HepG2 (cell line): ENCODE results near the gene SERINC2. TPM values are rescaled to one million over a fixed set of nuclear protein-coding genes. Genes with fewer than 3 reads are reported as not detected.
A peak's percentile ranks its signal among the peaks of the same experiment; 100 is the strongest.

Source experiments
- BRF2 ChIP-seq: sonication (generic); formaldehyde crosslinking; IDR thresholded peaks from 2 replicates; pipeline ENCODE4 v1.8.1; 2022; ENCODE audit warnings: mild to moderate bottlenecking, missing genetic modification reagents
- FOXJ3 ChIP-seq: sonication (generic); formaldehyde crosslinking; IDR thresholded peaks from 2 replicates; pipeline ENCODE4 v1.4.0; 2020; ENCODE audit warnings: missing genetic modification reagents, mild to moderate bottlenecking, borderline replicate concordance
- FOXK2 ChIP-seq: fragments of 450-650 bp; IDR thresholded peaks from 2 replicates; pipeline ENCODE4 v1.6.1; 2016
- NR3C1 ChIP-seq: sonication (generic); formaldehyde crosslinking; IDR thresholded peaks from 2 replicates; pipeline ENCODE4 v1.4.0; 2020; ENCODE audit warnings: missing genetic modification reagents
- PBX2 ChIP-seq: IDR thresholded peaks from 2 replicates; pipeline ENCODE4 v1.6.1; 2016; ENCODE audit warnings: control low read depth
- PHF21A ChIP-seq: sonication (generic); formaldehyde crosslinking; IDR thresholded peaks from 2 replicates; pipeline ENCODE4 v1.5.0; 2020; ENCODE audit warnings: mild to moderate bottlenecking, missing genetic modification reagents
- POGK ChIP-seq: sonication (generic); formaldehyde crosslinking; conservative IDR thresholded peaks from 2 replicates; pipeline ENCODE4 v1.8.0; 2022; ENCODE audit warnings: mild to moderate bottlenecking, moderate library complexity, missing genetic modification reagents
- RFXAP ChIP-seq: sonication (generic); formaldehyde crosslinking; IDR thresholded peaks from 2 replicates; pipeline ENCODE4 v1.4.0; 2020; ENCODE audit warnings: missing genetic modification reagents, borderline replicate concordance
- TAF1 ChIP-seq: sonication (generic); formaldehyde crosslinking; IDR thresholded peaks from 2 replicates; pipeline ENCODE4 v1.4.0; 2020; ENCODE audit warnings: missing genetic modification reagents
- THAP9 ChIP-seq: sonication (generic); formaldehyde crosslinking; IDR thresholded peaks from 2 replicates; pipeline ENCODE4; 2020; ENCODE audit warnings: missing genetic modification reagents, mild to moderate bottlenecking, borderline replicate concordance
- ZFP36 ChIP-seq: fragments of 150-350 bp; IDR thresholded peaks from 2 replicates; pipeline ENCODE4 v1.6.1; 2018; ENCODE audit warnings: borderline replicate concordance, low read length, low read depth; ENCODE audit not compliant: partially characterized antibody
- ZNF136 ChIP-seq: sonication (generic); formaldehyde crosslinking; IDR thresholded peaks from 2 replicates; pipeline ENCODE4 v1.8.1; 2022; ENCODE audit warnings: low read depth, mild to moderate bottlenecking, moderate library complexity, missing genetic modification reagents
- ZNF407 ChIP-seq: sonication (generic); formaldehyde crosslinking; IDR thresholded peaks from one replicate; pipeline ENCODE4 v1.5.1; 2020; ENCODE audit warnings: mild to moderate bottlenecking, missing genetic modification reagents; ENCODE audit errors: not compliant biosample characterization
- ZNF644 ChIP-seq: IDR thresholded peaks from 2 replicates; pipeline ENCODE4 v1.6.1; 2016; ENCODE audit warnings: low read depth
- ZNF879 ChIP-seq: sonication (generic); formaldehyde crosslinking; IDR thresholded peaks from 2 replicates; pipeline ENCODE4 v1.8.1; 2023; ENCODE audit warnings: missing genetic modification reagents
- polyA plus RNA-seq, 8 experiments: library from polyadenylated mRNA; depleted of rRNA in 3 of 8; stranded (reverse) in 7 of 8; unstranded in 1 of 8; fragments of >200 nt; fragmentation: Illumina TruSeq in 4 of 8; extraction: Trizol in 4 of 8; gene quantifications; 2 replicates each; pipeline versions ENCODE4 v1.2.1 to v1.2.3, GENCODE V29; 2011 to 2016; ENCODE audit warnings: low read depth in 4 of 8, missing spikeins in 1 of 8, mixed read lengths in 1 of 8; ENCODE audit not compliant: insufficient read depth in 1 of 8
- total RNA-seq, 5 experiments: library from RNA; depleted of rRNA; stranded (reverse); fragments of >200 nt; fragmentation: Illumina TruSeq; extraction: Trizol; gene quantifications; 2 replicates each; pipeline ENCODE4 v1.2.3, GENCODE V29; 2016; ENCODE audit warnings: low read depth in 1 of 5

SERINC2 gene
- total and polyA plus RNA-seq, 2 of the 13 experiments (the other 11 are each of a cell fraction or from before 2014, with no cell fraction given): 4.8 to 126 TPM

- no peak for TF ChIP-seq ZNF879 (CRISPR knock-in tag)
- no peak; the same call in 1 of the 2 replicates for TF ChIP-seq RFXAP
- TF ChIP-seq NR3C1 (CRISPR knock-in tag): no peak
- TF ChIP-seq THAP9: no peak
- TF ChIP-seq FOXK2: peak; percentile 72
- TF ChIP-seq PHF21A (CRISPR knock-in tag): peak; percentile 68; the same call in 1 of the 2 replicates
- no peak for TF ChIP-seq ZNF407 (CRISPR knock-in tag)
- TF ChIP-seq PBX2: peak; percentile 66
- no peak for TF ChIP-seq ZFP36
- peak; percentile 64; the same call in 1 of the 2 replicates for TF ChIP-seq ZNF644 (CRISPR knock-in tag)
- peak; percentile 26; the same call in 1 of the 2 replicates for TF ChIP-seq FOXJ3 (CRISPR knock-in tag)
- no peak for TF ChIP-seq POGK
- no peak for TF ChIP-seq BRF2
- no peak for TF ChIP-seq ZNF136 (CRISPR knock-in tag)
- TF ChIP-seq TAF1 (CRISPR knock-in tag): no peak
These were observed 4.1 kb downstream of the SERINC2 start (continued) for GRCh38 chr1:31417148-31417547.
